GM19043 (cell line): ENCODE data around the gene PHF1.
A peak's percentile ranks its signal among the peaks of the same experiment; 100 is the strongest.
"Not testable (repeated sequence)": the region's sequence is repeated elsewhere in the genome, so short reads cannot be mapped to it uniquely, and the experiment has no call there.

Experiments
- ATAC-seq: cut with Tn5 transposase; IDR thresholded peaks from one replicate; pipeline ENCODE4 v1.9.1; 2021; ENCODE audit warnings: low read depth; ENCODE audit not compliant: unreplicated experiment

Gene PHF1

DNA sequence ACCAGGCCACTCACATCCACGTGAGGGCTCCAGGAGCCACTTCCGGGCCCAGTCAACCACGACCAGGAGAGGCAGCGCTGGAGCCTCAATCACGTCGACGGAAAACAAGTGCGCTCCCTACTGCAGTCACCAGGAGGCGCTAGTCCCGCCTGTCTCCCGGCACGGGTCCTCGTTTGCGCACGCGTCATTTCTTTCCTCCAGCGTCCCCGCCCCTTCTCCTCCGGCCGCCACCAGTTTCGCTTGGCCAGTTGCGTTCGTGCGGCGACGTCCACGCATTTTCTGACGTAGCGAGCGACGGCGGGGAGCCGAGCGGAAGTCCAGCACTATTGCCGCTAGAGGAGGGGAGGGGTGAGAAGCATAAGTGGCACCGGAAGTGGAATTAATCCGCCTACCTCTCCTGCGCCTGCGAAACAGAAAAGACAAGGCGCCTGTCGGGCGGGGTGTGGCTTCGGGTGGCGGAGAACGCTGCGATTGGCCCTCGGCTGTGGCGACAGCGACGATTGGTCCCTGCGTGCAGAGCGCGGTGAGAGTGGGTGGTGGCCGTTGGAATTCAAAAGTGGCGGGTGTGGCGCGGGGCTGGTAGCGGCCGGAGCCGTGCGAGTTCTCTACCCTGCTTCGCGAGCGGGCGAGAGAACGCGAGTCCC is 19.4 kb upstream of the PHF1 start, which contains the start of gene KIFC1:
Gene KIFC1, plus strand, starts transcription at position 546 of the 644 bp plus-strand sequence. CDS start 163 bp downstream, outside the sequence.
- ATAC-seq: peak; percentile 91

DNA sequence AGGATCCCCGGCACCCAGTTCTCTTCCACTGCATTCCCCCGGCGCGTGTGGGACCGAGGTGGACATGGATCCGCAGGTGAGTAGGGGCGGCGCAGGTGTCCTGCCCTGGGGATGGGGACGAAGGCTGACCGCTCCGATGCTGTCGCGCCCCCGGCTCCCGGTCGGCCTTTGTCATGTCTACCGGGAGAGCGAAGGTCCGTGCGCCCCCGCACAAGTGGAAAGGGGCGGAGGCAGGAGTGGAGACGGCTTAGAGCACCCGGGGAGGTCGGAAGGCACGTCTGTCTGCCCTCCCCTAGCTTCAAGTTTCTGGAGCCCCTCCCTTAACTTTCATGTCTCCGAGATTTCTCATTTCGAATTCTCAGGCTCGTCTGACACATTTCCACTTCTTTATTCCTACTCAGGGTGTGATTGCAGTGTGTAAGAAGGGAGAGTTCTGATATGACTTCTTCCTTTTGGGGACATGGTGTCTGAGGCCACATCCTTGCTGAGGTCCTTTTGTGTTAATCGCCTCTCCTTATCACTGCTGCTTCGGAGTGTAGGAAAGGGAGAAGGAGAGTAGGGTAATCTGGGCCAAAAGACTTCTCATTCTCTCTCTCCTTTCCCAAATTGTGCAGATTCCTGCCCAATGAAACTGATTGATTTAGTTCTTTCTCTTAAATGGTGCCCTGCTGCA is 18.8 kb upstream of the PHF1 start:
- ATAC-seq: no peak

DNA sequence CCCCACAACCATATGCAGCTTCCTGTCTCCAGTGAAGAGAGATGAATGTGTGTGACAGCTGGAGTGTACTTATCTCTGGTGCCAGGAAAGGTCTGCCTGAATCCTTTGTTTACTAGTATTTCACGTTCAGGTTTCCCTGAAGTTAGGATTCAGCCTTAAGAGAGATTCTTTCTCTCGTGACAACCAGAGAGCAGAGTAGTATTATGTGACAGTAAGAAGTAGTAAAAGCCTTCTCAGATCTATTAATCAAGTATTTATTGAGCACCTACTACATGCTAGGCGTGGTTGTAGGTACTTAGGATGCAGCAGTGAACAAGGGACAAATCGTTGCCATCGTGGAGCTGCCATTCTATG is 18.2 kb upstream of the PHF1 start:
- no peak for ATAC-seq

DNA sequence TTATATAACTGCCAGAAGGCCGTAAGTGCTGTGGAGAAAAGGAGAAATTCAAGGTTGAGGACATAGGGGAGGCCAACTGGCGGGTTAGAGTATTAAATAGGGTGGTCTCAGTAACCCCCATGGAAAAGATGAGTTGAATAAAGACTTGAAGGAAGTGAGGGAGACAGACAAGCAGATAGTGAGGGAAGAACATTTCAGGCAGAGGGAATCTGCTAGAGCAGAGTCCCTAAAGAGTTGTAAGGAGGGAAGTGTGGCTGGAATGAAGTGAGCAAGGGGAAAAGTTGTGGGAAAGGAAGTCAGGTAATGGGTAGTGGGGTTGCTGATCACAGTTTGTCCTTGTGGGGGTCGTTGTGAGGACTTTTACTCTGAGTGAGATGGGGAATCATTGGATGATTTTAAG is 17.8 kb upstream of the PHF1 start:
- ATAC-seq: no peak

DNA sequence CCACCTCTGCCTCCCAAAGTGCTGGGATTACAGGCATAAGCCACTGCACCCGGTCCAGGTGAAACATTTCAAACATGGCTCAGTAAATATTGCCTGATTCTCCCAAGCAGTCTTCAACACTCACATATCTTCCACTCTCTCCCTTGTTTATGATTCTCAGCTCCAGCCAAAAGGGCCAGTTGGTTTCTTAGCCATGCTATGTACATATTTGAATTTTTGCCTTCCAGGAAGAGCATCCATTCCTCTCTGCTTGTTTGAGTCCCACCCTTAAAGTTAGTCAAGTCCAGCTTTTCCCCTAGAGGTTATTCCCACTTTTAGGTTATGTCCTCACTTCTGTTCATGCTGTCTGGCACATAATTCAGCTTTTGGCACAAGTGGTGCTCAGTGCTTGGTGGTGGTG is 13.3 kb upstream of the PHF1 start:
- no peak for ATAC-seq

DNA sequence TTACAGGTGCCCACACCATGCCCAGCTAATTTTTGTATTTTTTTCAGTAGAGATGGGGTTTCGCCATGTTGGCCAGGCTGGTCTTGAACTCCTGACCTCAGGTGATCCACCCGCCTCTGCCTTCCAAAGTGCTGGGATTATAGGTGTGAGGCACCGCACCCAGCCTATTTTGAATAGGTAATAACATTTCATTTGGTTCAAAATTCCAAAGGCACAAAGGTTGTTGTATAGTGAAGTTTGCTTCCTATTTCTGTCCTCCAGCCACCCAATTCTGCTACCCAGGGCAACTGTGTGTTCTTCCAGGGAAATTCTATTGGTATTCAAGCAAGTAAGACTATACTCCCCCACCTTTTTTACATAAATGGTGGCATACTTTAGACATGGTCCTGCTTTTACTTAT is 12.2 kb upstream of the PHF1 start:
- ATAC-seq: not testable (repeated sequence)

DNA sequence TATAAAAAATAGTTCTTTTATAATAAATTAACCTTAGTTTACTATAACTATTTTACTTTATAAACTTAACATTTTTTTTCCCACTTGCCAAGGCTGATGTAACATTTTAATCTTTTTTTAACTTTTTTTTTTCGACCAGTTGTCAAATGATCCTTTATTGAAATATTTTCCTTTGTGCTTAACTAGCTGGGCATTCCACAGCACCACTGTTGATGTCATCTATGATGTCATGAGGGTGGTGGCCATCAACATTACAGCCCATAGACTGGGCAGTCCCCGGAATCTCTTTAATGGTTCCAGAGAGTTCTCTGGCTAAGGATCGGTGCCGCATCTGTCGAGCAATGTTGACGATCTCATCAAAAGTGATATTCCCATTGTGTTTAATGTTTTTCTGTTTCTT is 10.9 kb upstream of the PHF1 start:
- not testable (repeated sequence) for ATAC-seq

DNA sequence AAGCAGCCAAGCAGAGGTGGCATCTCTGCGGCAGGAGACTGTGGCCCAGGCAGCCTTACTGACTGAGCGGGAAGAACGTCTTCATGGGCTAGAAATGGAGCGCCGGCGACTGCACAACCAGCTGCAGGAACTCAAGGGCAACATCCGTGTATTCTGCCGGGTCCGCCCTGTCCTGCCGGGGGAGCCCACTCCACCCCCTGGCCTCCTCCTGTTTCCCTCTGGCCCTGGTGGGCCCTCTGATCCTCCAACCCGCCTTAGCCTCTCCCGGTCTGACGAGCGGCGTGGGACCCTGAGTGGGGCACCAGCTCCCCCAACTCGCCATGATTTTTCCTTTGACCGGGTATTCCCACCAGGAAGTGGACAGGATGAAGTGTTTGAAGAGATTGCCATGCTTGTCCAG is 5.9 kb upstream of the PHF1 start:
- ATAC-seq: no peak

DNA sequence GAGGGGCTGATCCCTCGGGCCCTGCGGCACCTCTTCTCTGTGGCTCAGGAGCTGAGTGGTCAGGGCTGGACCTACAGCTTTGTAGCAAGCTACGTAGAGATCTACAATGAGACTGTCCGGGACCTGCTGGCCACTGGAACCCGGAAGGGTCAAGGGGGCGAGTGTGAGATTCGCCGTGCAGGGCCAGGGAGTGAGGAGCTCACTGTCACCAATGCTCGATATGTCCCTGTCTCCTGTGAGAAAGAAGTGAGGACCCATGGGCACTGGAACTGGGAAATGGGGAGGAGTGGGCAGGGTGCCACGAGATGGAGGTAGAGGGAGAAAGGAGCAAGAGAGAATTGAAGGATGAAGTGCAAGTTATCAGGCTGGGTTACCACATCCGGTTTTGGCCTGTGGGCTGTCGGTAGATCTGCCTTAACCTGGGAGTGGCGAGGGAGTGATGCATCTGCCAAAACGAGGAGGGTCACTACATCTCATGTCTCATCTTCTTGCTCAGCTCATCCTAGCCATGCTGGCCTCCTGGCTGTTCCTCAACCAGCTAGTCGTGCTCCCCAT is 5.4 kb upstream of the PHF1 start:
- ATAC-seq: no peak

DNA sequence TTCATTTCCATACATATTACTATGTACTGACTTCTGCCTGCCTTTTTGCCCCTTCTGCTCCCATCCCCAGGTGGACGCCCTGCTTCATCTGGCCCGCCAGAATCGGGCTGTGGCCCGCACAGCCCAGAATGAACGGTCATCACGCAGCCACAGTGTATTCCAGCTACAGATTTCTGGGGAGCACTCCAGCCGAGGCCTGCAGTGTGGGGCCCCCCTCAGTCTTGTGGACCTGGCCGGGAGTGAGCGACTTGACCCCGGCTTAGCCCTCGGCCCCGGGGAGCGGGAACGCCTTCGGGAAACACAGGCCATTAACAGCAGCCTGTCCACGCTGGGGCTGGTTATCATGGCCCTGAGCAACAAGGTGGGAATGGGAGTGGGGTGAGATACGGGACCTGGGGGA is 4.7 kb upstream of the PHF1 start:
- ATAC-seq: no peak

DNA sequence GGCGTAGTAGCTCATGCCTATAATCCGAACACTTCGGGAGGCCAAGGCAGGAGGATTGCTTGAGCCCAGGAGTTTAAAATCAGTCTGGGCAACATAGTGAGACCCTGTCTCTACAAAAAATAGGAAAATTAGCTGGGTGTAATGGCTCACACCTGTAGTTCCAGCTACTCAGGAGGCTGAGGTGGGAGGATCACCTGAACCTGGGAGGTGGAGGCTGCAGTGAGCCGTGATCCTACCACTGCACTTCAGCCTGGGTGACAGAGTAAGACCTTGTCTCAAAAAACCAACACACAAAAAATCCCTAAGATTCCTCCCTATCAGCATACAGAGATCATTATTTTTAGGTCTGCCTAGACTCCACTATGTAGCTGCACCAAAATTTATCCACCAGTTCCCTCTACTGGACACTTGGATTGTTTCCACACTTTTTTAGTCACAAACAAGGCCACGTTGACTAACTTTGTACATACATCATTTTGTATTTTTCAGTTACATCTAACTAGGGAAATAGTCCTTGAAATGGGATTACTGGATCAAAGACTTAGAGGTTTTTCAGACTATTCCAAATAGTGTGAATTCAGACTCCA is 3.6 kb upstream of the PHF1 start:
- no peak for ATAC-seq

DNA sequence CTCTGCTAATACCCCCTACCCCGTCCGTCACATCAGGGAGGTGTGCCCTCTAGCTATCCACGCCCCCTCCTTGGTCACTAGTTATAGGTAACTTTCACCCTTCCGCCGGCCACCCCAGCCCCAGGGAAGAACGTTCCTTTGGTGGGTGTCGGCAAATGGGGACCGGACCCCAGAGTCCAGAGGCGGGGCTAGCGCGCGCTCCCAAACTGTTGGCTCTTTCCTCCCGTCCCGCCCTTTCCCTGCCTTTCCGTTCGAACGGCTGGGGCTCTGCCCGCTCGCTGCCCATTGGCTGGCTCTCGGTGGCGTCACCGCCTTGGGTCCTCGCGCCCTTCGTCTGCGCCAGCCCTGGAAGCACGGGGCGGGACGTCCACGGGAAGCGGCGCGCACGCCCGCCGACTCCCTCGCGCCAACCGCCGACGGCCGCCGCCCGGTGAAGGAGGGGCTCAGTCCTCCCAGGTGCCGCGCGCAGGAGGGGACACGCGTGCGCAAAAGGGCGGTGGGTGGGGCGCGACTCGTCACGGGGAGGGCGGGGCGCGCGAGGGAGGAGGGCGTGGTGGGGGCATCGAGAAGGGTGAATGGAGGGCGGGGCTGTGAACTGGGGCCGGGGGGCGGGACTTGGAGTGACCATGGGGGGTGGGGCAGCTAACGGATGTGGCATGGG is 634 bp upstream of the PHF1 start:
- peak; percentile 85 for ATAC-seq

DNA sequence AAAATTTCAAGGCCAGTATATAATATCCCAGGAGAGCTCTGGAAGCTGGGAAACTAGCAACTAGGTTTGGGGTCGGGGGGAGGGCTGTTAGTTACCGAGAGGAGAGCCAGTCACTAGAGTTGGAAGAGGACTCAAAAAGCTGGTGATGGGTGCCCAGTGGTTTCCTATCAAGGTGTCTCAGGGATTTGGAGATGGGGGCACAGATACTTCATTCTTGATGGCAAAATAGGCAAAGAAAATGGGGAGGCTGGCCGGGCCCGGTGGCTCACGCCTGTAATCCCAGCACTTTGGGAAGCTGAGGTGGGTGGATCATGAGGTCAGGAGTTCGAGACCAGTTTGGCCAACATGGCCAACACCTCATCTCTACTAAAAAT is 805 bp downstream of the PHF1 start:
- no peak for ATAC-seq

DNA sequence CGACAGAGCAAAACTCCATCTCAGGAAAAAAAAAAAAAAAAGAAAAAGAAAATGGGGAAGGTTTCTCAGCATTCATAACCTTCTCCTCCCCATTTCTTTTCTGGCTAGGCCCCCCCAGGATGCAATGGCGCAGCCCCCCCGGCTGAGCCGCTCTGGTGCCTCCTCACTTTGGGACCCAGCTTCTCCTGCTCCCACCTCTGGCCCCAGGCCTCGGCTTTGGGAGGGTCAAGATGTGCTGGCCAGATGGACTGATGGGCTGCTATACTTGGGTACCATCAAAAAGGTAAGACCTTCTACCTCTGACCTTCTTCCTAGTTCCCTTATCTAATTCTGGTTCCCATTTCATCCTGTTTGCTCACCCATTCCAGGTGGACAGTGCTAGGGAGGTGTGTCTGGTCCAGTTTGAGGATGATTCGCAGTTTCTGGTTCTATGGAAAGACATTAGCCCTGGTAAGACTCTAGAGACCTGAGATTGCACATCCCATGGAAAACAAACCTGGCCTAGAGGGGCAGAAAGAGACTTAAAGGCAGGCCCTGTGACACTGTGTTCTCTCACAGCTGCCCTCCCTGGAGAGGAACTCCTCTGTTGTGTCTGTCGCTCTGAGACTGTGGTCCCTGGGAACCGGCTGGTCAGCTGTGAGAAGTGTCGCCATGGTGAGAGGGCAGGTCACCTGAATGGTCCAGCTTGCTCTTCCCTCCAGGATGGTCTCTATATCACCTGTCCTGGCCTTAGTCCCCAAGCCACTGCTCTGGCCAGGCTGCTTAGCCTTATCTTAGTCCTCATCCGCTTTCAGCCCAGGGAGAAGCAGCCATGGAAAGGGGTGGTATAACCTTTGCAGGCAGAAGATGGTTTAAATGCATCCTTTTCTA is 1.6 kb downstream of the PHF1 start:
- no peak for ATAC-seq

DNA sequence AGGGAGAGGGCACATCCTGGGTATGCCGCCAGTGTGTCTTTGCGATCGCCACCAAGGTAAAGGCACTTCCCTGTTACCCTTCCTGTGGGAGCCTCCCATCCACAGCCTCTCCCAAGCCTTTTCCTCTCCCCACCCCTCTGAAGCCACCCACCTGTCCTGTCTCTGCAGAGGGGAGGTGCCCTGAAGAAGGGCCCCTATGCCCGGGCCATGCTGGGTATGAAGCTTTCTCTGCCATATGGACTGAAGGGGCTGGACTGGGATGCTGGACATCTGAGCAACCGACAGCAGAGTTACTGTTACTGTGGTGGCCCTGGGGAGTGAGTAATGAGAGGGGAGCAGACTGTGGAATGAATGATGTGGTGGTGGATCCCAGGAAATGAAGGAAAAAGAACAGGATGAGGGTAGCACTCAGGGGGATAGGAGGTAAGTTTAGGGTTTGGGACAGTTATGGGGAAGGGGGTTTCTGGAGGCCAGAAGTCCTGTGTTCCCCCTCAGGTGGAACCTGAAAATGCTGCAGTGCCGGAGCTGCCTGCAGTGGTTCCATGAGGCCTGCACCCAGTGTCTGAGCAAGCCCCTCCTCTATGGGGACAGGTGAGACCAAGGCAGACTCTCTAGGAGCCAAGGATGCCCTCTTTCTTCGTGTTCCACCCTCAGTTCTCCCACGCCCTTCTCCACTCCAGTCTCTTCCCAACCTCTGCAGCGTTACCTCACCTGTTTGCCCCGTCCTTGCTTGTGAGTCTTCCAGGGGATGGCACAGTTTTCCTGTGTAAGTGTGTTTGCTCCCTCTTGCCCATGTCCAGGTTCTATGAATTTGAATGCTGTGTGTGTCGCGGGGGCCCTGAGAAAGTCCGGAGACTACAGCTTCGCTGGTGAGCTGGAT is 2.7 kb downstream of the PHF1 start:
- no peak for ATAC-seq

DNA sequence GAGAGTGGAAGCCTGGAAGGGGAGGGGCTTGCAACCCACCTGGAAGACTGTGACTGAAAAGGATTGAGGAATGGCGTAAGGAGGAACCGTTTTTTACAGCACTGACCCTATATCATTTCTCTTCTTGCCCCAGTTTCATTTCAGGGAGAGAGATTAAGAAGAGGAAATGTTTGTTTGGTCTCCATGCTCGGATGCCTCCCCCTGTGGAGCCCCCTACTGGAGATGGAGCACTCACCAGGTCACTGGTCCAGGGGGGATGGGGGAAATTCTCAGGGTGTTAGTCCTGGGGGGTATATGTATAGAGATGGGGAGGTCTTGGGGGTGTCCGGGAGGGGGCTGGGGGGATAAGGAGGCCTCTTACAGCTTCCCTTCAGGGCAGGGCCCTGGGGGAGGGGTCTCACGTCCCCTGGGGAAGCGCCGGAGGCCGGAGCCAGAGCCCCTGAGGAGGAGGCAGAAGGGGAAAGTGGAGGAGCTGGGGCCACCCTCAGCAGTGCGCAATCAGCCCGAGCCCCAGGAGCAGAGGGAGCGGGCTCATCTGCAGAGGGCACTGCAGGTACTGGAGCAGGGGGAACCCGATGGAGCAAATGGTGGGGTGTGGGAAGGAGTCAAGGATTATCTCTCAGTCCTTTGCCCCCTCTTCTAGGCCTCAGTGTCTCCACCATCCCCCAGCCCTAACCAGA is 3.9 kb downstream of the PHF1 start:
- ATAC-seq: no peak

DNA sequence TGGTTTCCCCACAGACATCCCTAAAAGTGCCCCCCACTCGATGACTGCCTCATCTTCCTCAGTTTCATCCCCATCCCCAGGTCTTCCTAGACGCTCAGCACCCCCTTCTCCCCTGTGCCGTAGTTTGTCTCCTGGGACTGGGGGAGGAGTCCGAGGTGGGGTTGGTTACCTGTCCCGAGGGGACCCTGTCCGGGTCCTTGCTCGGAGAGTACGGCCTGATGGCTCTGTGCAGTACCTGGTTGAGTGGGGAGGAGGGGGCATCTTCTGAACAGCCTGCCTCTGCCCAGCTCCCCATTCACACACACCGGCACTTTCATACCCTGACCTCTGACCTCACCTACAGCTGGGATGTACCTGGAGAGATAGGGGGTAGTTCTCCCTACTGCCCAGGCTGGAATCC is 5.0 kb downstream of the PHF1 start:
- no peak for ATAC-seq

DNA sequence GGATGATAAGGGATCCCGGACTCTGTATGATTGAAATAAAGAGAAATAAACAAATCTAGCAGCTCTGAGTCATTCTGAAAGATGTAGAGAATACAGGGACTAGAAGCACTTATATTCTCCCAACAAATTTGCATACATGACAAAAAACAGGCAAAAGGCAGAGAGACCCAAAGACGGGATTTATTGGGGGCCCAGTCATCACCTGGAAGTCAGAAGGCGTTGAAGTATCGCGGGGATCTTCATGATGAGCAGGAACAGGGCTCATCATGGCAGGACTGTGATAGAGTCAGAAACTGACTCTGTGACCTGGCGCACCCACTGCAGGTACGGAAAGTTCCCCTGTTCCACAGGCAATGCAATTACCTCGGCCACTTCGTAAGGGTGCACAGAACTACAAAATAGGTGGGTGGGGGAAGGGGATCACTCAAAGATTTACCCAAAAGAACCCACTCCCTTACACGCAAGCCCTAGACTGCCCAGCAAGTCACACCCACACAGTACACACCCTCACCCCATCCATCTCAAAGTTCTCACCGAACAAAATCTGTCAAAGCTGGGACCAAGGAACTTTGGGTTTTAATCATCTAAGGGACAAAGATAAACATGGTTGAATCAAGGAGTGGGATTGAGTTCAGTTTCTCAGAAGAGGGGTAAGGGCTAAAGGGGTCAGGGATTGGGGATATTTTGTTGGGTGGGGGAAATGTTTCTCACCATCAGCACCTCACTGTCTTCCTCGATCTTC is 5.7 kb downstream of the PHF1 start:
- ATAC-seq: no peak
